Activated naive CD8-positive, alpha-beta T cell treated with anti-CD3 and anti-CD28 coated beads, Interleukin-2, amount 50 U/mL, for 16 hours (primary cell): Measurements from ENCODE around the gene TRIO.
"Not testable (repeated sequence)": the region's sequence is repeated elsewhere in the genome, so short reads cannot be mapped to it uniquely, and the experiment has no call there.

Source experiments
- DNase-seq: peaks from one replicate; pipeline ENCODE4 v3.0.0-alpha.2; 2020; ENCODE audit warnings: low read depth, low spot score

The TRIO gene

DNA sequence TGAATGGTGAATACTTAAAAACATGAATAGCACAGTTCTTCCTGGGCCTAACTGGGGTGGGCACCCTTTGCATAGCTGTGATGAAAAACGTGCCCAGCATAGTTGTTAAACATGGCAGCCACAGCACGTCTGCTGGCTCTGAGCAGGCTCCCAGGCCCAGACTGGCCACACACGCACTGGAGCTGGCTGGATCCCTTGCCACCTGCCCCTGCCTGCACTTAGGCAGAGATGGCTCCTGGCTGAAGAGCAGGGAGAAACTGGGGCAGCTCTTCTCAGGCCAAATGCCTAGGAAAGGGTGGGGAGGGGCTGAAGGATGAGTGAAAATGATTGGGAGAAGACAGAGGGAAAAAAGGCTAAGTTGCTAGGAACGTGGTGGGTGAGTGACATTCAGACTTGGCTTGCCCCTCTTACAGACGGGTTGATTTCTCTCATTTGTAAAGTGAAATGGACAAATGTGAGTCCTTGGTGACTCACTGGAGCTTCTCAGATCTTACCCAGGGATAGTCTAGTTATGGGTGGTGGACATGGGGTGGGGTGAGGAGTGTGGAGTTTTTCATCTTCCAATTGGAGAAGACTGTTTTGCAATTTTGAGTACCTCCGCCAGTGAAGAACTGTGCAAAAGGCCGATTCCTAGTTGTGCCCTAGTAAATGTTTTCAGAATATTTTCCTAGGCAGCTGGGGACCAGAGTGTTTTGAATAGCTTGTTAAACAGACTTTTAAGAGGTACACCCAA lies 42.4 kb downstream of the TRIO start:
- no peak for DNase-seq

DNA sequence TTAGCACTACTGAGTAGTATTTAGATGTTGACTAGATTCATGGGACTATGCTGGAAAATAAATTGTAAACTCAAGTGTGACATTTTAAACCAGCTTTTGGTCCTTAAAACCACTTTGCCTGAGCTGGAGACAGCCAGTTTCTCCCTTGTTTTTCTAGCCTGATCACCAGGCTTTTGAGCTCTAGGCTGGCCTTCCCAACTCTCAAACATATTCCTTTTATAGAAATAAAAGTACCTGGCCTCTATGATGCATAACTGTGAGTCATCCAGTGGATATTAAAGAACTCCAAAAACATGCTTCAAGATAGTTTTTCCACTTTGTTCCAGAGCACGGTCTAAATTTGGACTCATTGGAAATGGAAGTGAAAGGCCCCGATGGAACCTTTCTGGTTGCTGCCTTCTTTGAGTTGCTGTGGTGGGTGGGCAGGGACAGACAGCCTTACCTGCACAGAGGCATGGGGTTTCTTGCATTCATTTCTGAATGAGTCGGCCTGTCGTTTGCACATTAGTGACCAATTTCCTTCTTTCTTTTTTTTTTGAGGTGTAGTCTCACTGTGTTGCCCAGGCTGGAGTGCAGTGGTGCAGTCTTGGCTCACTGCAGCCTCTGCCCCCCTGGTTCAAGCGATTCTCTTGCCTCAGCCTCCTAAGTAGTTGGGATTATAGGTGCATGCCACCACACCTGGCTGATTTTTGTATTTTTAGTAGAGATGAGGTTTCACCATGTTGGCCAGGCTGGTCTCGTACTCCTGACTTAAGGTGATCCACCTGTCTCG lies 43.1 kb downstream of the TRIO start:
- DNase-seq = no peak

DNA sequence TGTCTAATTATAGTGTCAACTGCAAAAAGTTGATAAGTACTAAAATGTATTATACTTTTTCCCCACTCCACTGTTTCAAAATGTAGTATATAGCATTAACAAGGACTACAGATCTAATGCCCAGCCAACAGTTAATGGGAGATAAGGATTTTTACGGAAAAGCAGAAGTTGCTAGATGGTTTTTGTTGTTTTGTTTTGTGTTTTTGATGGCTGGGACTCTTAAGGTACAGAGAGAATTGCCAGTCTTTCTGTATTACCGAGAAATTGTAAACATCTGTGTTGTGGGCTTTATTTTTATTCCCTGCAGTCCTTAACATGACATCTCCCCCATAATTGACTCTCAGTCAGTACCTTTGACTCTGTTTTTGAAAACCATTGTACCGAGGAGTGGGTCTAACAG lies 44.0 kb downstream of the TRIO start:
- DNase-seq = no peak

DNA sequence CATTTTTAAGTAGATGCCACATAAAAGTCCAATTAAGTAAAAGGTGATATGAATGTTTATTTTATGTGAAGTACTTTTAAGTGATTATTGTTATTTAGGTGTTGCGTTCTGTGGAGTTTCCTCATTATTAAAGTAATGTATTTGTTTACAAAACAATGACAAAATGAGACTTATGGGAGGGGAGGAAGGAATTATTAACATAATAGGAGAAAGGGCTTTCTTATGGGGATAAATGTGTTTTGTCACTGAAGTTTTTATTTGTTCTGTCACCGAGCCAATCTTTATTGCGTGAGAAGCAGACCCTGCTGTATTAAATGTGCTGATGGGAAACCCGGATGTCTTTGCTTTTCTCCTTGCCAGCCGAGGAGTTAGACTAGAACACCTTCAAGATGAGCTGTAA lies 44.5 kb downstream of the TRIO start:
- DNase-seq = no peak

DNA sequence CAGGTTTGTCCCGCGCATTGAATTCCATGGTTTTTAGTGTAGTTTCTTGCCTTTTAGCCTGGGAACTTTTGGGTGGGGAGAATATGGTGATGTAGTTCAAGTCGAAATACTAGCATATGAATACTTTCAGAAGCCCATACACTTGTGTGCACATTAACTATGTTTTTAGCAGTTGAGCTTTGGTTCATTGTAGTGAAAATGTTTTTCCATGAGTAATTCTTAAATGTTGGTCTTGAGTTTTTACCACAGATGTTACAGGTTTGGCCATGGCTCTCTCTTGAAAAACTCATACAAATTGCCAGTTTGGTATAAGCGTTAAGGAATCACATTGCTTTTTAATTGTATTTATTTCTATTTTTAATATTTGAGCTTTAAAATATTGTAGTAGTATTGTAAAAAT lies 45.6 kb downstream of the TRIO start:
- DNase-seq = no peak

DNA sequence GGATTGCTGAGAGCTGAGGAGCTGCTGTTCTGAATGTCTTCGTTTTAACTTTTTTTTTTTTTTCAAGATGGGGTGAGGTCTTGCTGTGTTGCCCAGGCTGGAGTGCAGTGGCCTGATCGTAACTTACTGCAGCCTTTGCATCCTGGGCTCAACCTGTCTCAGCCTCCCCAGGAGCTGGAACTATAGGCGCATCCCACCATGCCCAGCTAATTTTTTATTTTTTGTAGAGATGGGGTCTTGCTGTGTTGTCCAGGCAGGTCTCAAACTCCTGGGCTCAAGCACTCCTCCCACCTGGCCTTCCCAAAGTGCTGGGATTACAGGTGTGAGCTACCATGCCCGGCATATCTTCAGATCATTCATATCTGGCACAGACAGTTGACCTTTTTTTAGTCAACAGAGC lies 46.5 kb downstream of the TRIO start:
- DNase-seq = no peak

DNA sequence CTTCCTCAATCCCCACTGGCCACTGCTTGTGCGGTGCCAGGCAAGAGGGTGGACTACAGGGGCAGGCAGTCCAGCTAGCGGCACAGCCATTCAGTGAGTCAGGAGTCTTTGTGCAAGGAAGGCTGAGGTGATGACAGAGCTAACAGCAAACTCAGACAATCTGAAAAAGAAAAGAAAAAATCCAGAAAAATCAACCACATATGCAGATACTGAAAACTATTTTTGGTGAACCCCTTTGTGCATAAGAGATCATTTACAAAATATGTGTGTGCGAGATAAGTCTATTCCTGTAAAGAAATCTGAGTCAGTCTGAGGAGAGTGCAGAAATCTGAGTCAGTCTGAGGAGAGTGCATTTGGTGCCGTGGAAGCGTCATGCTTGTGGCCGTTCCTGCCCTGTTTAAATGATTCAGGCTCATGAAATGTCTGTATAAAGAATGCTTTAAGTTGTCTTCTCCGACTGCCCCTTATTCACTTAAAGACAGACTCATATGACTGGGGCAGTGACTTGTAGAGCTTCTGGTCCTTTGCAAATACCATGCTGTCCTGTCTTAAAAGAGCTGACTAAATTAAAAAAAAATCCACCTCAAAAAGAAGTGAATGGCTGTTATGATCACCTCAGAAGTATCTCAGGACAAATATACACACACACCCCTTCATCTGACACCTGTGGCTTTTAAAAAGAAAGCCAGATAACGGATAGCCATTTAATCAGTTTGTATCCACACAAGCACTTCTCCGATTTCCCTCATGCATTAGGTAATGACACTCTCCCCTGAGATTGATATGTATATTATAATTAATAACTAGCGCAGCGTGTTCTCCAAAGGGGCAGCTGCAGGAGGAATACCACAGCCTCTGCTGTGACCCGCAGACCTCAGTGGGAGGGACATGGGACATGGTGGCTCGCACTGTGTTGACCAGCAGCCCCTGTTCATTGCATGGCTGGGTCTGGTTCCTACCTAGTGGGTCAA lies 47.3 kb downstream of the TRIO start:
- DNase-seq = no peak

DNA sequence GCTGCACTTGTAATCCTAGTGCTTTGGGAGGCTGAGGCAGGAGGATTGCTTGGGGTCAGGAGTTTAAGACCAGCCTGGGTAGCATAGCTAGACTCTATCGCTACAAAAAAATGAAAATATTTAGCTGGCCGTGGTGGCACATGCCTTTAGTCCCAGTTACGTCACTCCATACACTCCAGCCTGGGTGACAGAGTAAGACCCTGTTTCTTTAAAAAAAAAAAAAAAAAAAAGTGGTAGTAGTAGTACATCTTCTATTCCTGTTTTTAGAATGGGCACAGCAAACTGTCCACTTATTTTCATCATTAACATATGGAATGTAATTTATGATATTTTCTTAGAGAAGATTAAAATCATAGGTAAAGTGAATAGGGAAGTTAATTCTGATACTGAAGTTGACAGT lies 48.2 kb downstream of the TRIO start:
- no peak for DNase-seq

DNA sequence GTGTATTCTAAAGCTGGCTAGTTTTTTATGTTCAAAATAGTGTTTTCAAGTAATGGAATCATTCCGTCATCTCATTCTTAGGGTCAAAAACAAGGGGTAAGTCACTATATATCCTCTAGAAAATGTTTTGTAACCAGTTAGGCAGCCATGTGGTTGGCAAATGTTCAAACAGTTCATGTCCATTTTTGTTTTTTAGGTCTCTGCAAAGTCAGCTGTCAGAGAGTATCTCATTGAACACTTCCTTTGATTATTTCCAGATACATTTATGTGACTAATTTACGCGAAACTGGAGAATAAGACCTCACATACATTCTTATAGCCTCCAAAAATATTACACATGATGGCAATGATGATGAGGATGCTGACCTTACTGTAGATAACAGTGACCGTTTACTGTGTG lies 50.4 kb downstream of the TRIO start:
- no peak for DNase-seq

DNA sequence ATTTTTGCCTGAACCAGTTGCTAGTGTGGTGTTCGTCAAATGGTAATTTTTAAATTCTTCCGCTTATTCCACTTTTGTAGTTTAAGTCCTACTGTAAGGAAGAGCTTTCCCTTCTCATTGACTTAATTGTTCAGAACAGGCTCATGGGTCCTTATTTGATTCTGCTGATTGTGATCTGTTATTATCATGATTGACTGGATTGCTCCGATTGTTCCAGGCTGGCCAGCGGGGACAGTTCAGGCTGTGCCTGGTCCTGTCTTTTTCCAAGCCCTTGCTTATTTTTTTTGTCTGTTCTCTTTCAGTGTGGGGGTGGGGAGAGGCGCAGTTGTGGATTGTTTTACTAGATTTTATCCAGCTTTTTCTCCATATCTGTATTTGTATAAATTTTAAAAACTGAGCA lies 52.4 kb downstream of the TRIO start:
- DNase-seq = no peak

DNA sequence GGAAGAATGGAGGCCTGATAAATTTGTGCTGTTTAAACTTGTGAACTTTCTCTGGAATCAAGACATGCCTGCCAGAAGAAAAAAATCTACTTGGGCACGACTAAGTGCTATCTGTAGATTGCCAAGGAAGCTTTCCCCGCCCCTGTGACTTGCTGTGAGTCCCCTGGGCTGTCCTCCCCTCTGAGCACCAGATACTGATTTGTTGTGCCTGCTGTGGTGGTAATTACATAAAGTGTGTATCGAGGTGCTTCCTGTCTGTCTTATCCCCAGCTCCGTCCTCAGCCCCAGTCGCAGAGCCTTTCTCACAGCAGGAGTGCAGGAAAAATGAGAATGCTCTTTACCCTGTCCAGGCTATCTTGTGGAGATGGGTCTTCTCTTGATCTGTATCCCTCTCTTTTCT lies 53.9 kb downstream of the TRIO start:
- DNase-seq = no peak

DNA sequence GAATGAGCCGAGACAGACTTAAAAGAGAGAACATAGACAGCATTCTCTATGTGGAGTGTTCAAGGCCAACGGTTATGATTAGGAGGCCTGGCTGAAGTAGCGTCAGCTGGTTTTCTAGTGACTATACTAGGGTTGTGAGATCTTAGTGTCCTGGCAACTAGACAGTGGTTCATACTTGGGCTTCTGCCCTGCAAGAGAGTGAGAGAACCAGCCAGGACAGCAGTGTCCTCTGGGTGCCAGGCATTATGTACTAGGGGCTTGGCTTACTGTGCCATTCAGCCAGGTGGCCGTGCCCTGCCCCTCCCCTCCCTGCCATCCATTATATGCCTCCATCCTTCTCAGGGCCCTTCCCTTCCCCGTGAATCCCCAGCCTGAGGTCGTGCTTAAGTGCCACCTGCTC lies 56.8 kb downstream of the TRIO start:
- DNase-seq = no peak

DNA sequence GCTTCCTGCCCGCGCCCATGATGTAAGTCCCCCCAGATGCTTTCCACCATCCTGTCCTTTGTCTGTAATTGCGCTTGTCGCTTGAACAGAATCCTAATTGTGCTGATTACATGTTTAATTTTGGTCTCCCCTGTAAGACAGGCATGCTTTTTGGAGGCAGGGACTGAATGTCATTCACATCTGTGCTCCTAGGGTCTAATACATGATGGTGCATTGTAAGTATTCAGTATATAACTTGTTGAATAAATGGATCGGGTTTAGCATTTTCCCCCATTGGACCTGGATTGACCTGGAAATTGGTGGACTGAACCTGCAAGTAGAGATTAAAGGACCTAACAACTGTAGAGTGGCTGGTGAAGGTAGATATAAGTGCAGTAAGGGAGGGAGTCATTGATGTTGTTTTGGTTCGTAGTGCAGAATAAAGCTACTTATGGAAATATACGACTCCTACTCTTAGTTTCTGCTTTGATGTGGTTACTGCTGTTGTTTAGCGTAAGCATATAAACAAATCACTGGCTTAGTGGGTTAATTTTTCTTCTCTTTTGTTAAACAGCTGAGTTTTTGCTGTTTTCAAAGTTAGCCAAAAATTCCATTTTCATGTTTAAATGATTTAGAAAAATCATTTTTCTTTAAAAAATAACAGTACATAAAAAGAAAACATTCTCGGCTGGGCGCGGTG lies 57.3 kb downstream of the TRIO start:
- DNase-seq = no peak

DNA sequence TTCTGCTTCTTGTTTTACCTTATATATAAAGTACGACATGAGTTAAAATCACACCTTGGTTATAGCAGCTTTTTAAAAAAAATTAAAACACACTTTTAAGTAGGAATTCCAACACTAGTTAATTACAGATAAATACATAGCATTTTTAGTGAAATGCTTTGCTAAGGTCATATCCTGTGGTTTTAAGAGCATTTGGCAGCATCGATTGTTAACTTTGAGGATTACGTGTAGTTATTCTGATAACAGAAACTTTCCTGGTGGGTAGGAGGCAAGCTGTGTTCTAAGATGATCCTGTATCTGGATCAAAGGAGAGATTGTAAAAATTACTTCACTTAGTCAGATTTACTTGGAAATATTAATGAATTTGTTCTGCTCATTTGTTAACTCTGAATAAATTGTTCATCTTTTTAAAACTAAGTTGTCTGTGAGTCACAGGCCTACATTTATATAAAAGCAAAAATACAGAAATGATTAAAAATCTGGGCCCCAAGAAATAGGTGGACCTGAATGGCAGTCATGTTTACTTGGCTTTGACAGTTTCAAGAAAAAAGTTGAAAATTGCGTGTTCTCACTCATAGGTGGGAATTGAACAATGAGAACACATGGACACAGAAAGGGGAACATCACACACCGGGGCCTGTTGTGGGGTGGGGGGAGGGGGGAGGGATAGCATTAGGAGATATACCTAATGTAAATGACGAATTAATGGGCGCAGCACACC lies 58.3 kb downstream of the TRIO start:
- no peak for DNase-seq

DNA sequence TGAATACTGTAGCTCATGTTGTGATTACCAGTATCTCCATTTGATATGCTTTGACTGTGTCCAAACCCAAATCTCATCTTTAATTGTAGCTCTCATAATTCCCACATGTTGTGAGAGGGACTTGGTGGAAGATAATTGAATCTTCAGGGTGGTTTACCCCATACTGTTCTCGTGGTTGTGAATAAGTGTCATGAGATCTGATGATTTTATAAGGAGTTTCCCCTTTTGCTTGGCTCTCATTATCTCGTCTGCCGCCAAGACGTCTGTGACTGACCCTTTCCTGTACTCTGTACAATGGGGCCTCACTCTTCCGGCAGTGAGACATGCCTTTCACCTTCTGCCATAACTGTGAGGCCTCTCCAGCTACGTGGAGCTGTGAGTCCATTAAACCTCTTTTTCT lies 59.3 kb downstream of the TRIO start:
- no peak for DNase-seq

DNA sequence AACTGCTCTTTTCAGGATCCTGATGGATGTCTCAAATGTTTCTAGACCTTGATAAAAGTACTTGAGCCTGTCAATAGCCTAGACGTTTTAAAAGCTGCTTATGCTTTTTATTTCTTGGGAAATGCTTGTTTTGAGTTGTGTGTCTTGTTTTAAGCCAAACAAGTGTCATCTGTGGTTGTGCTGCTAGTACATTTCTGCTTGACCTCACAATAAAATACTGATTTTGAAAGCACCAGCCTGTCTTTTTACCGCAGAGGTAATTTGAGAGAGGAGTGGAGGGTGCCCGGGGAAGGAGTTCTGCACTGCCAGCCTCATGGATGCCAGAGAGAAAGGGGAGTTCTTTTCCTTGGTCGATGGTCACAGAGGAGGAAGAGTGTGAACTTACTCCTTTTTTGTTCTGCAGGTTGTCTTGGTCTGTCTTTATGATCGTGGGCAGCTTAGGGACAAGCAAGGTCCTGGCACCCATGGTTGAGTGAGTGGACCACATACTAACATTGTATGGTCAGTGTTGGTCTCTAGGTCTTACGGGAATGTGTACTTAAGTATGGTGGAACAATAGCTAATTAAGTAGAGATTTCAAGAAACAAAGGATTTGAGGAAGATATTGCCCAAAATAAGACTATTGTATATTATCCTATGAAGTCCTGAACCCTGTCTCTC lies 61.0 kb downstream of the TRIO start:
- no peak for DNase-seq

DNA sequence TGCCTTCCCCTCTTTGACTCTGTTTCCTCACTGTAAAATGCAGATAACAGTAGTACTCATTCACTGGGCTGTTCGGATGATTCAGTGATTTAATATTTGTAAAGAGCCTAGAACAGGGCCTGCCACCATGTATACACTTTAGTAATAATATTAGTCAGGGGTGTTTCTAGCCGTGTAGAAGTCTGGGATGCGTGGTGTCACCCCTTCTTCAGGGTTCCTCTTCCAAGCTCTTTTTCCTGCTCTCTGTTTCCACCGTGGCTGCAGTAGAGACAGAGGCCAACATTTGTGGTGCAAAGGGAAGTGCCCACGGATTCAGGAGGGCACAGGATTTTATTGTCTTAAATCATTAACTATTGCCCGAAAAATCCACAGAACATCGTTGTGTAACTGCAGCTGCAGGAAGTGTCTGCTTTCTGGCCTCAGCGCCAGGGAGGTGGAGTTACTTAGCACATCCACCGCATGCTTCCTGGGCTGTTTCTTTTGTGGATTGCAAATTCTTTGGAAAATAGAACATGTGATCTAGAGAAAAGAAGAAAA lies 61.7 kb downstream of the TRIO start:
- DNase-seq = no peak

DNA sequence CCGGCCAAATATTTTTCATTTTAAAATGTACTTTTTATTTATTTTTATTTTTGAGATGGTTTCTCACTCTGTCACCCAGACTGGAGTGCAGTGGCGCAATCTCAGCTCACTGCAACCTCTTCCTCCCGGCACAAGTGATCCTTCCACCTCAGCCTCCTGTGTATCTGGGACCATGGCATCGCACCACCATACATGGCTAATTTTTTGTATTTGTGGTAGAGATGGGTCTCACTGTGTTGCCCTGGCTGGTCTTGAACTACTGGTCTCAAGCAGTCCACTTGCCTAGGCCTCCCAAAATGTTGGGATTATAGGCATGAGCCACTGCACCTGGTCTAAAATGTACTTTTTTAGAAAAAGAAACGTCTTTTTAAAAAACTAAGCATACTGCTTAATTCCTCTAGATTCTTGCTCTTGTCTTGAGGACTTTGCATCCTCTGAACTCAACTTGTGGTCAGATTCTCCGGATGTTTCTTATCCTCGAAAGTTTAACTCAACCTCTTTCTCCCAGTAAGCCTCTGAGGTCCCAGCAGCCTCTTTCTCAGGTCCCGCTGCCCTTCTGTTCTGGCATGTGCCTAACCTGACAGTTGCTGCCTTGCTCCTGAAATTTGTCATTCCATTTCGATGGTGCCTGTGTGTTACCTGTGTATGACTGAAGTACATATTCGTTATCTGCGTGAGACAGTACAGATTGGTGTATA lies 63.0 kb downstream of the TRIO start:
- no peak for DNase-seq

DNA sequence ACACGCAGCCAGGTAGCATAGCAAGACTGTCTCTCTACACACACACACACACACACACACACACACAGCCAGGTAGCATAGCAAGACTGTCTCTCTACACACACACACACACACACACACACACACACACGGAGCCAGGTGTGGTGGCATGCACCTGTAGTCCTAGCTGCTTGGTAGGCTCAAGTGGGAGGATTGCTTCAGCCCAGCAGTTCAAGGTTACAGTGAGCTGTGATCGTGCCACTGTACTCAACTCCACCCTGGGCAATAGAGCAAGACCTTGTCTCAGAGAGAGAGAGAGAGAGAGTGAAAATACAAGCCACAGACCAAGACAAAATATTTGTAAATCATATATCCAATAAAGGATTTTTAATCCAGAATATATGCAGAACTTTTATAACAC lies 64.3 kb downstream of the TRIO start:
- not testable (repeated sequence) for DNase-seq
